ENCODE measurements around the gene GSTA2.
"Not testable (repeated sequence)": the region's sequence is repeated elsewhere in the genome, so short reads cannot be mapped to it uniquely, and the experiment has no call there.

Gene GSTA2

DNA sequence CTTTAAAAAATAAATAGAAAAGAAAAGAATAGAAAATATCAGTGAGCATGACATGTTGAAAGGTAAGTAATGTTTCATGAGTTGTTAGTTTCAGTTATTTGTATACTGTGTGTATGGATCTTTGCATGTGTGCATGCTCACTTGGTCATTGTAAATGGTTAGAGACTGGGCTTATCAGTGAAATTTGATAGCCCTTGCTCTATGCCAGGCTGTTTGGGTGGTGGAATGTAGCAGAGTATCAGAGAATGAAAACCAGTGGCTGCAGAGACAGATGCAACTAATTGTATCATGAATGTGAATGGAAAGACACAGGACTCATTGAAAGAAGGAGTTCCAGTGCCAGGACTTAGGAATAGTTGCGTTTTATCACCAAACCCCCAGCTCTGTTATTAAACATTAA lies 4.2 kb downstream of the GSTA2 start:
- no peak for DNase-seq

DNA sequence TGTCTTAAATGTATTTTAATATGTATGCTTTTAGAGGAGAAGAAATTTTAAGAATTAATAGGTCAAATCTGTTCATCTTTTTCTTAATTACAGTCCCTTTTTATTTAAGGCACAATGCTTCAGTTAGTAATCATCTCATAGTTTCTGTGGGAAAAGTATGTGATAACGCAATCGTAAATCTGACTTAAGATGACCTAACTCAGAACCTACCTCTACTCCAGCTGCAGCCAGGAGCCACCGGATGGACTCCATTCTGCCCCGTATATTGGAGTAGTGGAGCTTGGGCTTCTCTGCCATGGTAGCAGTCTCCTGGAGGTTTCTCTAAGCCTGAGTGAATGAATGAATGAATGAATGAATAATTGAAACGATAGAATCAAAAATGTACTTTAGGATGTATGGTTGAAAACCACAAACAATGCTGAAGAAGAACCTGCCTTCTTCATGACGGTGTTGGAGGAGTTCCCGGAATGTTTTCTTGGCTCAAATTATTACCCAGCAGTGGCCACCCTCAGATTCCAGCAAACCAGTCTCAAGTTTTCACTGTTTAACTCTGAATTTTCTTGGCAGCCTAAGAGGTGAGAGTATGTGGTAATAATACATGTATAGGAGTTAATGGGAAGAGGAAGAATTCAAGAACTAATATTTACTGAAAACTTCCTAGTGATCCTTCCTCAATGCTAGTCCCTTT lies 5.5 kb downstream of the GSTA2 start:
- DNase-seq = not testable (repeated sequence)

DNA sequence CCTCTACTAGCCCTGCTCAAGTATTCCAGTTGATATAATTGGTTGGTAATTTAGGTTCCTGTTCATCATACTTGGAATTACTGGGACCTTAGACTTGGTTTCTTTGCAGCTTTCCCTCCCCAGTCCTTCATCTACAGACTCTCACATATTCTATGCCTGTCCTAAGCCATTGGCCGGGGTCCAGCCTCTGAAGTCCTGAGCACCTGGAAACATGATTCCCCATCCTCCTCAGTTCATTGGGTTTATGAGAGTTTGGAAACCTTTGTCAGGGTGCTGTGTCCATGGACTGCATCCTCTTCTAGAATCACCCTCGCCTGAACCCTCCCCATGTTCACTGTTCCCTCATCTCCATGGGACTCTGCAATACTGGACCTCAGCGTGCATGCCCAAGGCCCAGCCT lies 8.8 kb downstream of the GSTA2 start:
- no peak for DNase-seq

DNA sequence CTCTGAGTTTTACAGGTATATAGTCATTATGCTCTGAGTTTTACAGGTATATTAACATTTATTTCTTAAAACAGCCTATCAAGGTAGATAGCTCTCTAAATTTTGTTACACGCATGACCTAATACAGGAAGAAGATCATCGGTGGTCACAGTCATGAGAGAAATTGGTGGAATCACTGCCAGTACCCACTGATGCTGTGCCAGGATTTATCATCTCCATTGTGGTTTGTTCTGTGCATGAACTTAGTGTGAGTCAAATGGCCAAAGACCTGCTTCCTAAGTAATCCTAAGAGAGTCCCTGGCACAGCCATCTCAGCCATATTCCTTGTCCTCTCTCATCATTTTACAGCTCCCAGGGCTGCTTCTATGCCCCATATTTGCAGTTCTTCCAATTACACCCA lies 10.1 kb downstream of the GSTA2 start:
- DNase-seq = not testable (repeated sequence)

GRCh38 chr6:52752310-52752709 lies 11.0 kb downstream of the GSTA2 start:
- DNase-seq = no peak

DNA sequence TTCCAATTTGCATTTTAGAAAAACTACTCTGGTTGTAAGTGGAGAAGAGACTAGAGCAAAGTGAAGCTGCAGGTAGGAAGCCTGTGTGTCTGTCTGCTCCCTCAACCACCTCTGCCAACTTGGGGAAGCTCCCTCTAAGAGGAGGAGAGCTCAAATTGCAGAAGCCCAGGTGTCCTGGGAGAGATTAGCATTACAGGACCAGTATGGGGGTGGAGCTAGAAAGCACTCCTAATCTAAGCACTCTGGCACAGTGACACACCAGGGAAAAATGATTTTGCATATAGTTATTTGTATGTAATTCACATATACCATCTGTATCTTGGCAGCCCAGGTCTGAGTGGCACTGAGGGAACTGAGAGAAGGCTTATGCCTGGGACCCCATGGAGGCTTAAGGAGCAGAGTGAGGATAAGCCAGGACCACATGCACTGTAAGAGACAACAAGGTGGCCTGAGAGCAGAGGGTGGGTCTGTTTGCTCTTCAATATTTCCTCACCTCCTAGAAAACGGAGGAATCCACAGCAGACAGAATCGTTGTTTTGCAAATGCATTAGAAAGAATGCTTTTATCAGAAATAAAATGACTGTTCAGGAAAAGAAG lies 13.6 kb downstream of the GSTA2 start:
- DNase-seq = no peak

- not testable (repeated sequence) for DNase-seq
Observed at GRCh38 chr6:52747301-52747700, 16.0 kb downstream of the GSTA2 start.

GRCh38 chr6:52746213-52746612 lies 17.1 kb downstream of the GSTA2 start:
- no peak for DNase-seq

GRCh38 chr6:52745764-52746201 lies 17.5 kb downstream of the GSTA2 start:
- DNase-seq = no peak

GRCh38 chr6:52741872-52742271 lies 21.4 kb downstream of the GSTA2 start:
- no peak for DNase-seq

- DNase-seq = no peak
Observed at GRCh38 chr6:52739627-52740026, 23.6 kb downstream of the GSTA2 start.

DNA sequence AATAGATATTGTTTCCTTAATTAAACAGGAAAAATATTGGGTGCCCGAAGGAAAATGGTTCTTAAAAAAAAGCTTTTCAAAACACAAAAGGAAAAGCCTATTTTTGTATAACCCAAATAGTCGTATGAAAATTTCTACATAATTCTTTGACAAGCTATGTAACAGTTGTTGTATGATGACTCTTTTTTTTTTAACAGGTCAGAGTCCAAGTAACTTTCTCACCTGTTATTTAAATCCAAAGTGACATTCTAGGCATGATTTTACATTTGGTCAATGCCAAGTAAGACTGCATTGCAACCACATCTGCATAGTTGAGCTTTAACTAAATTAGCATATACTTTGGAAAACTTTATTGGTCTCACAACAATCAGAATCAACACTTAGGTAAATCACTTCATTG lies 24.1 kb downstream of the GSTA2 start:
- no peak for DNase-seq

- no peak for DNase-seq
Observed at GRCh38 chr6:52736145-52736544, 27.1 kb downstream of the GSTA2 start.

DNA sequence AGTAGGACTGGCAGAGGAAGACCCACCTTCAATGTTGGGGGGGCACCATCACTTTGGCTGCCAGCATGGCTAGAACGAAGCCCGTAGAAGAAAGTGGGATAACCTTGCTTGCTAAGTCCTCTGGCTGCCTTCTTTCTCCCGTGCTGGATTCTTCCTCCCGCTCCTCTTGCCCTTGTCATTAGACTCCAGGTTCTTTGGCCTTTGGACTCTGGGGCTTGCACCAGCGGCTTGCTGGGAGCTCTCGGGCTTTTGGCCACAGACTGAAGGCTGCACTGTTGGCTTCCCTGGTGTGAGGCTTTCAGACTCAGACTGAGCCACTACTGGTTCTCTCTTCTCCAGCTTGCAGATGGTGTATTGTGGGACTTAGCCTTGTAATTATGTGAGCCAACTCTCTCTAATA lies 28.2 kb downstream of the GSTA2 start:
- no peak for DNase-seq

GRCh38 chr6:52734072-52734471 lies 29.2 kb downstream of the GSTA2 start:
- DNase-seq = no peak

- no peak for DNase-seq
Observed at GRCh38 chr6:52733172-52733571, 30.1 kb downstream of the GSTA2 start.

- no peak for DNase-seq
Observed at GRCh38 chr6:52731719-52732118, 31.6 kb downstream of the GSTA2 start.

DNA sequence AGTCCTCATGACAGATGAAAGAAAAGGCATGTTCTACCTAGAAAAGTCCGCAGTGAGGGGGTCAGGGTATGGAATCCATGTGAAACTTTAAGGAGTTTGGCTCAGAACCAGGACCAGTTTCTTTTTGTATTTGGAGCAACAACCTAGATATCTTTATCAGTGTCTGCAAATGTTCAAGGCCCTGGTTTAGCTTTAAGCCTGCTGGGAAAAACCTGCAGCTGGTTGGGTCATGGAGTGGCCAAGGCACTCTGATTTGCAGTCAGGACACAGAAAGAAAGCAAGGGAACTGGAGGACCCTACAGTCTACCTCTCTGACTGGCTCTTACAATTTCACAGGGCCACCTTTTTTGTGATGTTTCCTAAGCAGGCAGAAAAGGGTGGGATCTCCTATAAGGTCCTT lies 33.7 kb downstream of the GSTA2 start:
- DNase-seq = no peak

- no peak for DNase-seq
Observed at GRCh38 chr6:52728394-52728793, 34.9 kb downstream of the GSTA2 start.

GRCh38 chr6:52727908-52728307 lies 35.4 kb downstream of the GSTA2 start:
- no peak for DNase-seq

DNA sequence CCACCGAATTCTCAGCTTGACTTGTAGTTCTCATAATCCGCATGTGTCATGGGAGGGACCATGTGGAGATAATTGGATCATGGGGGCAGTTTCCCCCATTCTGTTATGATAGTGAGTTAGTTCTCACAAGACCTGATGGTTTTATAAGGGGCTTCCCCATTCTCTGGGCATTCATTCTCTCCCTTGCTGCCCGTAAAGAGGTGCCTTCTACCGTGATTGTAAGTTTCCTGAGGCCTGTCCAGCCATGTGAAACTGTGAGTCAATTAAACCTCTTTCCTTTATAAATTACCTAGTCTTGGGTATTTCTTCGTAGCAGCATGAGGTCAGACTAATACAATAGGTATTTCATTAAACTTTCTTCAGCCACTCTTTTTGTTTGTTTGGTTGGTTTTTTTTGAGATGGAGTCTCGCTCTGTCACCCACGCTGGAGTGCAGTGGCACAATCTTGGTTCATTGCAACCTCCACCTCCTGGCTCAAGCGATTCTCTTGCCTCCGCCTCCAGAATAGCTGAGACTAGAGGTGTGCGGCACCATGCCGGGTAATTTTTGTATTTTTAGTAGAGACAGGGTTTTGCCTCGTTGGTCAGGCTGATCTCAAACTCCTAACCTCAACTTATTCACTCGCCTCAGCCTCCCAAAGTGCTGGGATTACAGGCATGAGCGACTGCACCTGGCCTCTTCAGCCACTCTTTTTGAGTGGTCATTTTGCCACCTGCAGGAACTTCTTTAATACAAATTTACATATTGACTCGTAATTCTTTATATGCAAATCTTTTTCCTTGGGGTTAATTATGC lies 36.3 kb downstream of the GSTA2 start:
- no peak for DNase-seq

DNA sequence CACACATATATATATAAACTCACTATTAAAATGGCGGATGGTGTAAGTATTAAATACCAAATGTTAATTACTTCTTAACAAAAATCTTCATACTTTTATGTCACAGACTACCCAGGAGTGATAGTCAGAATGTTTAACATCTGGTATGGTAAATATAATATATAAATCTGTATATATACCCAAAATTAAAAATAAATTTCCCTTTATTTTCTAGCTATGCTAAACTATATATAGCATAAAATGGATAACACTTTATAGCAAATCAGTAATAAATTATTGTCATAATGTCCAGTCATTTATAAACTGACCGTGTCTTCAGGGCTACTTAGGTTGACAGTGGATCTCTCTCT lies 37.1 kb downstream of the GSTA2 start:
- no peak for DNase-seq

- DNase-seq = peak; percentile 77
Observed at GRCh38 chr6:52725535-52726192, 37.6 kb downstream of the GSTA2 start.

GRCh38 chr6:52725143-52725534 lies 38.1 kb downstream of the GSTA2 start:
- no peak for DNase-seq
